H1 (cell line): Measurements from ENCODE around the gene AP2A1. TPM values are rescaled to one million over a fixed set of nuclear protein-coding genes. Genes with fewer than 3 reads are reported as not detected.

Experiments
- CTCF ChIA-PET: fragments of 300-600 bp; sonication (Branson Sonifier 250); formaldehyde crosslinking; loops from one replicate; lab custom pipeline; 2021; ENCODE audit not compliant: partially characterized antibody; lab: Charles Lee
- POLR2A ChIA-PET: fragments of 300-600 bp; sonication (Branson Sonifier 250); formaldehyde crosslinking; loops from one replicate; lab custom pipeline; 2021; ENCODE audit warnings: inconsistent platforms; ENCODE audit not compliant: partially characterized antibody; lab: Charles Lee
- DNase-seq, 2 experiments: peaks; one replicate each; pipeline versions ENCODE4 v3.0.0 to v3.0.0-alpha.2; 2010 to 2022; ENCODE audit warnings: low spot score in 2 of 2, low read depth in 1 of 2, mixed read lengths in 1 of 2
- FAIRE-seq: peaks from 2 replicates; lab custom pipeline; 2011; peaks lifted over from hg19 to GRCh38; lab: Jason Lieb, UNC
- H2AFZ ChIP-seq: 2 replicates; pipeline ENCODE4 v1.8.1; 2012; ENCODE audit warnings: low read length, inconsistent platforms
- H2AK5ac ChIP-seq: 2 replicates; pipeline ENCODE4 v1.6.1; 2013; ENCODE audit warnings: low read depth, low read length
- H2BK120ac ChIP-seq: replicated peaks from 2 replicates; pipeline ENCODE3; 2013; ENCODE audit warnings: low read depth, low read length, inconsistent platforms
- H2BK12ac ChIP-seq: 2 replicates; pipeline ENCODE4 v1.6.1; 2013; ENCODE audit warnings: low read depth, low read length
- H2BK15ac ChIP-seq: 2 replicates; pipeline ENCODE4 v1.6.1; 2013; ENCODE audit warnings: low read length
- H2BK20ac ChIP-seq: 2 replicates; pipeline ENCODE4 v1.6.1; 2013; ENCODE audit warnings: low read length
- H2BK5ac ChIP-seq: 2 replicates; pipeline ENCODE4 v1.6.1; 2013; ENCODE audit warnings: low read depth, low read length
- H3K14ac ChIP-seq: 2 replicates; pipeline ENCODE4 v1.6.1; 2013; ENCODE audit warnings: inconsistent platforms; ENCODE audit not compliant: insufficient read length
- H3K18ac ChIP-seq: 2 replicates; pipeline ENCODE4 v1.6.1; 2013; ENCODE audit warnings: low read length; ENCODE audit errors: extremely low read depth
- H3K23ac ChIP-seq: 2 replicates; pipeline ENCODE4 v1.6.1; 2013; ENCODE audit warnings: inconsistent platforms; ENCODE audit not compliant: insufficient read length
- H3K23me2 ChIP-seq: 2 replicates; pipeline ENCODE4 v1.6.1; 2013; ENCODE audit warnings: low read depth, low read length
- H3K27ac ChIP-seq: 2 replicates; pipeline ENCODE4 v1.6.1; 2011; ENCODE audit warnings: low read depth, low read length, inconsistent platforms
- H3K27me3 ChIP-seq, 4 experiments: replicated peaks in 1 of 4; 1 replicate in 1 of 4; 2 replicates in 3 of 4; pipeline versions ENCODE4 v1.6.1 to v1.8.1; 2011 to 2013; ENCODE audit warnings: low read length in 3 of 4, mild to moderate bottlenecking in 3 of 4, inconsistent platforms in 2 of 4, mixed read lengths in 2 of 4, moderate library complexity in 1 of 4; ENCODE audit not compliant: control insufficient read depth in 3 of 4, insufficient read depth in 3 of 4; ENCODE audit errors: extremely low read depth in 1 of 4
- H3K36me3 ChIP-seq, 4 experiments: 2 replicates each; pipeline versions ENCODE4 v1.6.1 to v1.8.1; 2011 to 2013; ENCODE audit warnings: mild to moderate bottlenecking in 4 of 4, low read length in 3 of 4, moderate library complexity in 2 of 4, control low read depth in 1 of 4, inconsistent platforms in 1 of 4; ENCODE audit not compliant: insufficient read depth in 4 of 4, control insufficient read depth in 2 of 4
- H3K4ac ChIP-seq: replicated peaks from 2 replicates; pipeline ENCODE3; 2013; ENCODE audit warnings: low read length, low read depth, mixed read lengths, inconsistent platforms; ENCODE audit not compliant: insufficient read length
- H3K4me1 ChIP-seq, 4 experiments: replicated peaks in 1 of 4; 1 replicate in 1 of 4; 2 replicates in 3 of 4; pipeline versions ENCODE4 v1.6.1 to v1.8.1; 2011 to 2013; ENCODE audit warnings: low read length in 3 of 4, inconsistent platforms in 2 of 4, mixed read lengths in 1 of 4; ENCODE audit not compliant: insufficient read depth in 4 of 4, control insufficient read depth in 3 of 4
- H3K4me2 ChIP-seq, 2 experiments: 2 replicates each; pipeline versions ENCODE4 v1.6.1 to v1.8.1; 2011 to 2013; ENCODE audit warnings: low read depth in 2 of 2, low read length in 2 of 2, control low read depth in 1 of 2, inconsistent platforms in 1 of 2, mild to moderate bottlenecking in 1 of 2; ENCODE audit not compliant: insufficient read depth in 1 of 2
- H3K4me3 ChIP-seq, 4 experiments: fragments of 200-600, 300-600 bp in 1 of 4; sonication (generic), shearing (Covaris generic), sonication (Bioruptor Twin) in 1 of 4; 2 replicates each; pipeline versions ENCODE4 v1.5.1 to v1.8.1; 2011 to 2016; ENCODE audit warnings: low read length in 4 of 4, low read depth in 3 of 4, control low read depth in 2 of 4, inconsistent platforms in 2 of 4, mild to moderate bottlenecking in 2 of 4, mixed read lengths in 1 of 4, moderate library complexity in 1 of 4; ENCODE audit not compliant: insufficient read depth in 2 of 4; ENCODE audit errors: extremely low read depth in 1 of 4
- H3K56ac ChIP-seq: replicated peaks from 2 replicates; pipeline ENCODE3; 2013; ENCODE audit warnings: low read depth, mild to moderate bottlenecking, mixed read lengths, low read length, inconsistent platforms; ENCODE audit not compliant: insufficient read length
- H3K79me1 ChIP-seq: 2 replicates; pipeline ENCODE4 v1.6.1; 2013; ENCODE audit warnings: low read depth, low read length, control low read depth
- H3K79me2 ChIP-seq, 2 experiments: 2 replicates each; pipeline versions ENCODE4 v1.6.1 to v1.8.1; 2012 to 2013; ENCODE audit warnings: low read length in 2 of 2, mild to moderate bottlenecking in 2 of 2, inconsistent platforms in 1 of 2; ENCODE audit not compliant: insufficient read depth in 2 of 2, control insufficient read depth in 1 of 2
- H3K9ac ChIP-seq, 4 experiments: replicated peaks in 1 of 4; 1 replicate in 1 of 4; 2 replicates in 3 of 4; pipeline versions ENCODE4 v1.6.1 to v1.8.1; 2011 to 2013; ENCODE audit warnings: low read depth in 3 of 4, low read length in 3 of 4, control low read depth in 2 of 4, mild to moderate bottlenecking in 2 of 4, moderate library complexity in 2 of 4, inconsistent platforms in 1 of 4; ENCODE audit errors: extremely low read depth in 1 of 4
- H3K9me3 ChIP-seq, 2 experiments: 2 replicates each; pipeline versions ENCODE4 v1.6.1 to v1.8.1; 2012 to 2013; ENCODE audit warnings: mild to moderate bottlenecking in 2 of 2, moderate library complexity in 2 of 2, control low read depth in 1 of 2, inconsistent platforms in 1 of 2, low read depth in 1 of 2, low read length in 1 of 2, mixed read lengths in 1 of 2; ENCODE audit not compliant: insufficient read depth in 2 of 2
- H4K20me1 ChIP-seq, 2 experiments: replicated peaks in 1 of 2; 2 replicates each; pipeline versions ENCODE3 to v1.8.1; 2011 to 2013; ENCODE audit warnings: inconsistent platforms in 2 of 2, low read length in 2 of 2, mild to moderate bottlenecking in 1 of 2; ENCODE audit not compliant: insufficient read depth in 2 of 2, control insufficient read depth in 1 of 2
- H4K5ac ChIP-seq: 2 replicates; pipeline ENCODE4 v1.6.1; 2013; ENCODE audit warnings: low read length, low read depth, mixed read lengths, inconsistent platforms; ENCODE audit not compliant: insufficient read length
- H4K8ac ChIP-seq: 2 replicates; pipeline ENCODE4 v1.8.0; 2013; ENCODE audit warnings: mild to moderate bottlenecking, moderate library complexity, low read length, inconsistent platforms; ENCODE audit not compliant: insufficient read depth; ENCODE audit errors: extremely low read depth
- H4K91ac ChIP-seq: replicated peaks from 2 replicates; pipeline ENCODE3; 2013; ENCODE audit warnings: low read length, mixed read lengths, inconsistent platforms; ENCODE audit not compliant: insufficient read length
- BACH1 ChIP-seq: IDR thresholded peaks from 2 replicates; pipeline ENCODE4 v1.6.1; 2012; ENCODE audit warnings: low read length, improper control_type of control experiment
- CHD2 ChIP-seq: IDR thresholded peaks from 2 replicates; pipeline ENCODE4 v1.6.1; 2012; ENCODE audit warnings: low read length, improper control_type of control experiment
- CTBP2 ChIP-seq: IDR thresholded peaks from 2 replicates; pipeline ENCODE4 v1.7.0; 2011; ENCODE audit warnings: borderline replicate concordance, mild to moderate bottlenecking, moderate library complexity, mixed read lengths, low read length; ENCODE audit not compliant: insufficient read depth, insufficient read length
- HDAC6 ChIP-seq: IDR thresholded peaks from one replicate; pipeline ENCODE4 v1.7.1; 2012; ENCODE audit warnings: low read depth, mild to moderate bottlenecking, inconsistent platforms, low read length, moderate library complexity
- KDM5A ChIP-seq: fragments of 200-600 bp; IDR thresholded peaks from 2 replicates; pipeline ENCODE4 v1.7.1; 2012; ENCODE audit warnings: mild to moderate bottlenecking, low read length, inconsistent platforms, mixed read lengths
- MAX ChIP-seq: IDR thresholded peaks from 2 replicates; pipeline ENCODE4 v1.6.1; 2012; ENCODE audit warnings: inconsistent platforms
- RAD21 ChIP-seq, 2 experiments: IDR thresholded peaks in 1 of 2; conservative IDR thresholded peaks in 1 of 2; 2 replicates each; pipeline ENCODE4 v1.6.1; 2011; ENCODE audit warnings: low read depth in 2 of 2, low read length in 2 of 2, improper control_type of control experiment in 1 of 2, inconsistent platforms in 1 of 2, mild to moderate bottlenecking in 1 of 2, moderate library complexity in 1 of 2
- RXRA ChIP-seq: IDR thresholded peaks from 2 replicates; pipeline ENCODE4 v1.6.1; 2011; ENCODE audit warnings: low read depth, mild to moderate bottlenecking, low read length, moderate library complexity; ENCODE audit not compliant: insufficient read depth
- SAP30 ChIP-seq: fragments of 300-600 bp; sonication (generic); IDR thresholded peaks from 2 replicates; pipeline ENCODE4 v1.7.1; 2012; ENCODE audit warnings: low read length, moderate library complexity, mild to moderate bottlenecking, inconsistent platforms; ENCODE audit not compliant: insufficient read depth, insufficient replicate concordance
- TAF1 ChIP-seq: IDR thresholded peaks from 2 replicates; pipeline ENCODE4 v1.6.1; 2011; ENCODE audit warnings: mild to moderate bottlenecking, low read depth, low read length
- USF2 ChIP-seq: IDR thresholded peaks from 2 replicates; pipeline ENCODE4 v1.6.1; 2011; ENCODE audit warnings: low read length, improper control_type of control experiment
- ZNF274 ChIP-seq: IDR thresholded peaks from 2 replicates; pipeline ENCODE4 v1.7.0; 2012; ENCODE audit warnings: low read length, borderline replicate concordance; ENCODE audit errors: extremely low read depth
- WGBS, 2 experiments: shearing (Covaris generic) in 1 of 2; methylation state at CpG; one replicate each; pipeline versions ENCODE4 v1.1.6 to v1.1.7; 2013 to 2015; ENCODE audit warnings: low lambda C conversion rate in 2 of 2, mixed read lengths in 2 of 2, inconsistent platforms in 1 of 2, low coverage in 1 of 2, missing lambda C conversion rate in 1 of 2; ENCODE audit not compliant: insufficient replicate concordance in 2 of 2, insufficient coverage in 1 of 2, insufficient read length in 1 of 2; ENCODE audit errors: extremely low coverage in 1 of 2, missing lambda C conversion rate in 1 of 2; 5-methylcytosine and 5-hydroxymethylcytosine counted together
- polyA plus RNA-seq, 7 experiments: library from polyadenylated mRNA; depleted of rRNA in 3 of 7; stranded (reverse) in 5 of 7; unstranded in 2 of 7; fragments of >200 nt in 5 of 7; fragments of 200-250 nt in 2 of 7; gene quantifications; 1 replicate in 5 of 7; 2 replicates in 1 of 7; 4 replicates in 1 of 7; pipeline versions ENCODE4 v1.2.1 to v1.2.3, GENCODE V29; 2011 to 2013; ENCODE audit warnings: missing spikeins in 2 of 7, mixed read lengths in 2 of 7
- total RNA-seq: library from RNA; stranded (reverse); fragmentation: NEBNext Ultra II Directional; extraction: Animal tissue kit (Norgen Biotek cat#: 25700); gene quantifications from 2 replicates; pipeline ENCODE4 v1.2.1, GENCODE V29; 2021

The AP2A1 gene
- total and polyA plus RNA-seq, 2 of the 8 experiments (the other 6 are each of a cell fraction or from before 2014, with no cell fraction given), result 105 to 106 TPM

- Histone ChIP-seq H2BK12ac (no peak overlapping the region), H3K23ac (no peak overlapping the region), H3K23me2 (peaks cover 4% of the 10 kb centered on the region; the same call in 1 of the 2 replicates), H2BK20ac (no peak overlapping the region), H3K14ac (no peak overlapping the region), H4K8ac (peak overlapping the region; percentile 52; the same call in 1 of the 2 replicates), H2AFZ (no peak overlapping the region), H3K4me2 (no peak overlapping the region), H4K5ac (no peak overlapping the region), H4K20me1 (peaks cover 0 to 9% of the 10 kb centered on the region in 2 experiments), H2BK15ac (no peak overlapping the region), H3K79me2 (no peaks in the 10 kb centered on the region), H3K9me3 (no peaks in the 10 kb centered on the region), H2AK5ac (no peak overlapping the region), H3K4me3 (no peak overlapping the region), H4K91ac (no peak overlapping the region), H3K56ac (no peak overlapping the region), H3K4ac (no peak overlapping the region), H3K36me3 (peaks cover 2 to 12% (median 5%) of the 10 kb centered on the region in 4 experiments; a peak in 6 of 8 replicates), H3K79me1 (no peaks in the 10 kb centered on the region), H3K27ac (no peak overlapping the region), H3K9ac (no peak overlapping the region), H3K18ac (no peak overlapping the region), H2BK120ac (no peak overlapping the region), H3K27me3 (no peaks in the 10 kb centered on the region), H3K4me1 (peaks cover 4 to 26% (median 17%) of the 10 kb centered on the region in 4 experiments), H2BK5ac (no peak overlapping the region)
- FAIRE-seq (no peak), DNase-seq (no peak)
- WGBS, 2 experiments, result 95% methylated on average over 8 of the region's 8 CpGs; no CpG with 5 or more reads in 1 of the 2 experiments
- ChIA-PET CTCF (interaction anchor here (1.3 kb wide), 1 partner anchor 8 kb away, joined by 4 read pairs; no protein-coding TSS in a partner anchor), POLR2A (interaction anchor here (0.6 to 2.2 kb wide), 3 partner anchors 44 to 115 kb away, joined by 4 to 10 read pairs (median 6); partner anchors contain the start of gene PTOV1)
- TF ChIP-seq HDAC6 (no peak), CHD2 (no peak), KDM5A (no peak), ZNF274 (no peak), BACH1 (no peak), RXRA (no peak), TAF1 (no peak), SAP30 (no peak), MAX (no peak), USF2 (no peak), CTBP2 (no peak), RAD21 (IDR thresholded peaks at IDR 0.05 in 1 of 2, conservative IDR thresholded peaks at IDR 0.05 in 1 of 2; ENCODE audit: low read depth in 2 of 2, low read length in 2 of 2) (no peak)
Measured at GRCh38 chr19:49806620-49806959, 39.8 kb downstream of the AP2A1 start.
